SK-N-SH (cell line): ENCODE data around the gene SPATA21. TPM values are rescaled to one million over a fixed set of nuclear protein-coding genes. Genes with fewer than 3 reads are reported as not detected.

ENCODE experiments used
- CTCF ChIA-PET: fragments of 300-600, 350-600 bp; formaldehyde crosslinking; extraction: SDS; loops from one replicate; lab custom pipeline; 2021; lab: Yijun Ruan, JAX
- POLR2A ChIA-PET: fragments of 350-600 bp; sonication (Branson Sonifier 250); formaldehyde crosslinking; extraction: SDS; loops from one replicate; lab custom pipeline; 2020; ENCODE audit warnings: antibody characterized with exemption, inconsistent platforms; lab: Yijun Ruan, JAX
- DNase-seq: peaks from one replicate; pipeline ENCODE4 v3.0.0; 2012
- H2AFZ ChIP-seq: fragments of 200-600 bp; sonication (generic); 2 replicates; pipeline ENCODE4 v1.8.1; 2016; ENCODE audit warnings: antibody characterized with exemption, mild to moderate bottlenecking, low read depth
- H3F3A ChIP-seq: fragments of 200-600 bp; sonication (generic); replicated peaks from 2 replicates; pipeline ENCODE3; 2016; ENCODE audit warnings: antibody characterized with exemption, mild to moderate bottlenecking; ENCODE audit not compliant: insufficient read depth
- H3K27ac ChIP-seq, 2 experiments: fragments of 200-500 bp in 1 of 2; fragments of 200-600 bp in 1 of 2; sonication (Bioruptor generic) in 1 of 2; sonication (generic), shearing (Covaris generic) in 1 of 2; 2 replicates each; pipeline versions ENCODE4 v1.5.1 to v1.6.1; 2014 to 2016; ENCODE audit warnings: low read depth in 2 of 2, inconsistent platforms in 1 of 2, low read length in 1 of 2, mild to moderate bottlenecking in 1 of 2, mixed read lengths in 1 of 2
- H3K27me3 ChIP-seq: fragments of 200-600 bp; sonication (generic), shearing (Covaris generic); 2 replicates; pipeline ENCODE4 v1.6.1; 2016; ENCODE audit warnings: mixed run types; ENCODE audit not compliant: insufficient read depth
- H3K36me3 ChIP-seq, 2 experiments: fragments of 200-500 bp in 1 of 2; fragments of 200-600 bp in 1 of 2; sonication (Bioruptor generic) in 1 of 2; sonication (generic) in 1 of 2; replicated peaks in 1 of 2; 2 replicates each; pipeline versions ENCODE3 to v1.5.1; 2014 to 2016; ENCODE audit warnings: low read length in 1 of 2, mild to moderate bottlenecking in 1 of 2; ENCODE audit not compliant: insufficient read depth in 2 of 2, control insufficient read depth in 1 of 2
- H3K4me1 ChIP-seq, 2 experiments: fragments of 200-500 bp in 1 of 2; fragments of 200-600 bp in 1 of 2; sonication (Bioruptor generic) in 1 of 2; sonication (generic), shearing (Covaris generic) in 1 of 2; 2 replicates each; pipeline versions ENCODE4 v1.5.1 to v1.6.1; 2014 to 2016; ENCODE audit warnings: low read depth in 1 of 2, low read length in 1 of 2, mixed run types in 1 of 2; ENCODE audit not compliant: insufficient read depth in 2 of 2, control insufficient read depth in 1 of 2
- H3K4me2 ChIP-seq: fragments of 200-600 bp; sonication (generic), shearing (Covaris generic); 2 replicates; pipeline ENCODE4 v1.6.1; 2017; ENCODE audit warnings: mixed run types
- H3K4me3 ChIP-seq, 2 experiments: fragments of 200-500 bp in 1 of 2; fragments of 200-600 bp in 1 of 2; sonication (Bioruptor generic) in 1 of 2; sonication (generic), shearing (Covaris generic) in 1 of 2; 2 replicates each; pipeline versions ENCODE4 v1.5.1 to v1.8.1; 2014 to 2016; ENCODE audit warnings: low read depth in 2 of 2, inconsistent platforms in 1 of 2, low read length in 1 of 2, mild to moderate bottlenecking in 1 of 2, mixed read lengths in 1 of 2, moderate library complexity in 1 of 2
- H3K79me2 ChIP-seq: fragments of 200-600 bp; sonication (generic); 2 replicates; pipeline ENCODE4 v1.8.1; 2017; ENCODE audit warnings: mild to moderate bottlenecking; ENCODE audit not compliant: insufficient read depth
- H3K9ac ChIP-seq: fragments of 200-600 bp; sonication (generic); 2 replicates; pipeline ENCODE4 v1.6.1; 2017; ENCODE audit warnings: mixed run types
- H3K9me2 ChIP-seq: fragments of 200-600 bp; sonication (generic); 2 replicates; pipeline ENCODE4 v1.6.1; 2017; ENCODE audit warnings: mixed run types
- H3K9me3 ChIP-seq: fragments of 200-600 bp; sonication (generic); 2 replicates; pipeline ENCODE4 v1.6.1; 2017; ENCODE audit warnings: mixed run types, mild to moderate bottlenecking, moderate library complexity
- H4K20me1 ChIP-seq: fragments of 200-600 bp; sonication (generic); 2 replicates; pipeline ENCODE4 v1.6.1; 2017; ENCODE audit warnings: mild to moderate bottlenecking, mixed run types; ENCODE audit not compliant: insufficient read depth
- FOXM1 ChIP-seq: IDR thresholded peaks from 2 replicates; pipeline ENCODE4 v1.4.0; 2012; ENCODE audit warnings: low read depth, mild to moderate bottlenecking
- NFIC ChIP-seq: IDR thresholded peaks from 2 replicates; pipeline ENCODE4 v1.4.0; 2012; ENCODE audit warnings: borderline replicate concordance
- POLR2AphosphoS5 ChIP-seq: IDR thresholded peaks from 2 replicates; pipeline ENCODE4 v1.6.1; 2012; ENCODE audit warnings: low read depth, low read length
- TCF12 ChIP-seq: IDR thresholded peaks from 2 replicates; pipeline ENCODE4 v1.4.0; 2012
- ZBTB33 ChIP-seq: IDR thresholded peaks from 2 replicates; pipeline ENCODE4 v1.4.0; 2012; ENCODE audit warnings: low read depth, borderline replicate concordance
- WGBS: methylation state at CpG from one replicate; pipeline ENCODE4 v1.1.6; 2017; ENCODE audit warnings: low lambda C conversion rate; 5-methylcytosine and 5-hydroxymethylcytosine counted together
- polyA plus RNA-seq, 3 experiments: library from polyadenylated mRNA; depleted of rRNA; stranded (reverse); fragments of >200 nt; gene quantifications; 2 replicates each; pipeline ENCODE4 v1.2.3, GENCODE V29; 2012
- TF ChIP-seq, protein P1 (sequence below): fragments of 200-600 bp; sonication (generic); IDR thresholded peaks from 2 replicates; pipeline ENCODE4 v1.6.1; 2017; ENCODE audit warnings: antibody characterized with exemption, mild to moderate bottlenecking, moderate library complexity
- TF ChIP-seq, protein P2 (sequence below): fragments of 150-350 bp; IDR thresholded peaks from 2 replicates; pipeline ENCODE4 v1.6.1; 2016; ENCODE audit warnings: mild to moderate bottlenecking, low read depth, low read length
- TF ChIP-seq, protein P3 (sequence below): IDR thresholded peaks from 2 replicates; pipeline ENCODE4 v1.6.1; 2012; ENCODE audit warnings: mild to moderate bottlenecking, low read depth, low read length, moderate library complexity
- TF ChIP-seq, protein P4 (sequence below): IDR thresholded peaks from 2 replicates; pipeline ENCODE4 v1.4.0; 2012; ENCODE audit warnings: low read depth, borderline replicate concordance

The SPATA21 gene
- polyA plus RNA-seq, 1 of the 3 experiments (the other 2 are of a cell fraction) = 0.10 TPM

- Histone ChIP-seq H3K9me3 (no peaks in the 10 kb centered on the region), H3K36me3 (peaks cover 0 to 2% of the 10 kb centered on the region in 2 experiments), H3K27ac (peak overlapping the region; percentile 95 to 97), H3K4me3 (peak overlapping the region; percentile 76 to 78), H3K4me2 (peak overlapping the region; percentile 92), H3K9me2 (no peaks in the 10 kb centered on the region), H3K79me2 (peaks cover 59% of the 10 kb centered on the region), H3F3A (peaks cover 25% of the 10 kb centered on the region), H3K9ac (peak overlapping the region; percentile 97), H3K4me1 (peaks cover 9 to 20% of the 10 kb centered on the region in 2 experiments; a peak in 3 of 4 replicates), H2AFZ (no peak overlapping the region), H4K20me1 (peaks cover 39% of the 10 kb centered on the region), H3K27me3 (no peaks in the 10 kb centered on the region)
- TF ChIP-seq, protein P1, sequence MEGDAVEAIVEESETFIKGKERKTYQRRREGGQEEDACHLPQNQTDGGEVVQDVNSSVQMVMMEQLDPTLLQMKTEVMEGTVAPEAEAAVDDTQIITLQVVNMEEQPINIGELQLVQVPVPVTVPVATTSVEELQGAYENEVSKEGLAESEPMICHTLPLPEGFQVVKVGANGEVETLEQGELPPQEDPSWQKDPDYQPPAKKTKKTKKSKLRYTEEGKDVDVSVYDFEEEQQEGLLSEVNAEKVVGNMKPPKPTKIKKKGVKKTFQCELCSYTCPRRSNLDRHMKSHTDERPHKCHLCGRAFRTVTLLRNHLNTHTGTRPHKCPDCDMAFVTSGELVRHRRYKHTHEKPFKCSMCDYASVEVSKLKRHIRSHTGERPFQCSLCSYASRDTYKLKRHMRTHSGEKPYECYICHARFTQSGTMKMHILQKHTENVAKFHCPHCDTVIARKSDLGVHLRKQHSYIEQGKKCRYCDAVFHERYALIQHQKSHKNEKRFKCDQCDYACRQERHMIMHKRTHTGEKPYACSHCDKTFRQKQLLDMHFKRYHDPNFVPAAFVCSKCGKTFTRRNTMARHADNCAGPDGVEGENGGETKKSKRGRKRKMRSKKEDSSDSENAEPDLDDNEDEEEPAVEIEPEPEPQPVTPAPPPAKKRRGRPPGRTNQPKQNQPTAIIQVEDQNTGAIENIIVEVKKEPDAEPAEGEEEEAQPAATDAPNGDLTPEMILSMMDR = no peak
- TF ChIP-seq, protein P2, sequence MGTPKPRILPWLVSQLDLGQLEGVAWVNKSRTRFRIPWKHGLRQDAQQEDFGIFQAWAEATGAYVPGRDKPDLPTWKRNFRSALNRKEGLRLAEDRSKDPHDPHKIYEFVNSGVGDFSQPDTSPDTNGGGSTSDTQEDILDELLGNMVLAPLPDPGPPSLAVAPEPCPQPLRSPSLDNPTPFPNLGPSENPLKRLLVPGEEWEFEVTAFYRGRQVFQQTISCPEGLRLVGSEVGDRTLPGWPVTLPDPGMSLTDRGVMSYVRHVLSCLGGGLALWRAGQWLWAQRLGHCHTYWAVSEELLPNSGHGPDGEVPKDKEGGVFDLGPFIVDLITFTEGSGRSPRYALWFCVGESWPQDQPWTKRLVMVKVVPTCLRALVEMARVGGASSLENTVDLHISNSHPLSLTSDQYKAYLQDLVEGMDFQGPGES = no peak
- TF ChIP-seq NFIC (no peak), POLR2AphosphoS5 (no peak), ZBTB33 (no peak), FOXM1 (no peak), TCF12 (no peak)
- TF ChIP-seq, protein P3, sequence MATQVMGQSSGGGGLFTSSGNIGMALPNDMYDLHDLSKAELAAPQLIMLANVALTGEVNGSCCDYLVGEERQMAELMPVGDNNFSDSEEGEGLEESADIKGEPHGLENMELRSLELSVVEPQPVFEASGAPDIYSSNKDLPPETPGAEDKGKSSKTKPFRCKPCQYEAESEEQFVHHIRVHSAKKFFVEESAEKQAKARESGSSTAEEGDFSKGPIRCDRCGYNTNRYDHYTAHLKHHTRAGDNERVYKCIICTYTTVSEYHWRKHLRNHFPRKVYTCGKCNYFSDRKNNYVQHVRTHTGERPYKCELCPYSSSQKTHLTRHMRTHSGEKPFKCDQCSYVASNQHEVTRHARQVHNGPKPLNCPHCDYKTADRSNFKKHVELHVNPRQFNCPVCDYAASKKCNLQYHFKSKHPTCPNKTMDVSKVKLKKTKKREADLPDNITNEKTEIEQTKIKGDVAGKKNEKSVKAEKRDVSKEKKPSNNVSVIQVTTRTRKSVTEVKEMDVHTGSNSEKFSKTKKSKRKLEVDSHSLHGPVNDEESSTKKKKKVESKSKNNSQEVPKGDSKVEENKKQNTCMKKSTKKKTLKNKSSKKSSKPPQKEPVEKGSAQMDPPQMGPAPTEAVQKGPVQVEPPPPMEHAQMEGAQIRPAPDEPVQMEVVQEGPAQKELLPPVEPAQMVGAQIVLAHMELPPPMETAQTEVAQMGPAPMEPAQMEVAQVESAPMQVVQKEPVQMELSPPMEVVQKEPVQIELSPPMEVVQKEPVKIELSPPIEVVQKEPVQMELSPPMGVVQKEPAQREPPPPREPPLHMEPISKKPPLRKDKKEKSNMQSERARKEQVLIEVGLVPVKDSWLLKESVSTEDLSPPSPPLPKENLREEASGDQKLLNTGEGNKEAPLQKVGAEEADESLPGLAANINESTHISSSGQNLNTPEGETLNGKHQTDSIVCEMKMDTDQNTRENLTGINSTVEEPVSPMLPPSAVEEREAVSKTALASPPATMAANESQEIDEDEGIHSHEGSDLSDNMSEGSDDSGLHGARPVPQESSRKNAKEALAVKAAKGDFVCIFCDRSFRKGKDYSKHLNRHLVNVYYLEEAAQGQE = no peak
- TF ChIP-seq, protein P4, sequence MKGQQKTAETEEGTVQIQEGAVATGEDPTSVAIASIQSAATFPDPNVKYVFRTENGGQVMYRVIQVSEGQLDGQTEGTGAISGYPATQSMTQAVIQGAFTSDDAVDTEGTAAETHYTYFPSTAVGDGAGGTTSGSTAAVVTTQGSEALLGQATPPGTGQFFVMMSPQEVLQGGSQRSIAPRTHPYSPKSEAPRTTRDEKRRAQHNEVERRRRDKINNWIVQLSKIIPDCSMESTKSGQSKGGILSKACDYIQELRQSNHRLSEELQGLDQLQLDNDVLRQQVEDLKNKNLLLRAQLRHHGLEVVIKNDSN = no peak
- ChIA-PET POLR2A (interaction anchor here (1.2 kb wide), 1 partner anchor 72 kb away, joined by 4 read pairs; the partner anchor contains the start of gene NECAP2), CTCF (interaction anchor here (0.7 to 1.8 kb wide), 10 partner anchors 11 to 584 kb away, joined by 3 to 8 read pairs (median 4); partner anchors contain the start of gene NECAP2)
- DNase-seq = no peak
- WGBS = 2% methylated on average over 24 of the region's 24 CpGs
Measured at GRCh38 chr1:16367968-16368890, 69.0 kb downstream of the SPATA21 start.
